Activated CD4-positive, alpha-beta memory T cell treated with anti-CD3 and anti-CD28 coated beads, Interleukin-2, amount 10 ng/mL, durations not matched to agents 7 days and 5 days (primary cell): ENCODE measurements around the gene LCNL1. TPM values are rescaled to one million over a fixed set of nuclear protein-coding genes. Genes with fewer than 3 reads are reported as not detected.
"Not testable (repeated sequence)": the region's sequence is repeated elsewhere in the genome, so short reads cannot be mapped to it uniquely, and the experiment has no call there.

Experiments used
- CTCF ChIA-PET: fragments of 350-600 bp; sonication (Branson Sonifier 250); formaldehyde crosslinking; loops from one replicate; lab custom pipeline; 2021; ENCODE audit warnings: antibody characterized with exemption, inconsistent platforms; lab: Charles Lee
- POLR2A ChIA-PET: fragments of 350-600 bp; sonication (Branson Sonifier 250); formaldehyde crosslinking; loops from one replicate; lab custom pipeline; 2021; ENCODE audit warnings: antibody characterized with exemption; lab: Charles Lee
- DNase-seq: peaks from one replicate; pipeline ENCODE4 v3.0.0-alpha.2; 2020
- H3K27ac Mint-ChIP-seq: one replicate; pipeline ENCODE4 v1.8.0; 2021; ENCODE audit warnings: mild to moderate bottlenecking, mixed read lengths
- H3K27me3 Mint-ChIP-seq: one replicate; pipeline ENCODE4 v1.8.0; 2021; ENCODE audit warnings: mixed read lengths
- H3K36me3 Mint-ChIP-seq: one replicate; pipeline ENCODE4 v1.8.0; 2021; ENCODE audit warnings: low read depth, mixed read lengths
- H3K4me1 Mint-ChIP-seq: one replicate; pipeline ENCODE4 v1.8.0; 2021; ENCODE audit warnings: mixed read lengths
- H3K4me3 Mint-ChIP-seq: one replicate; pipeline ENCODE4 v1.8.0; 2021; ENCODE audit warnings: mild to moderate bottlenecking, mixed read lengths
- H3K9me3 Mint-ChIP-seq: one replicate; pipeline ENCODE4 v1.8.0; 2021; ENCODE audit warnings: mixed read lengths
- total RNA-seq, 2 experiments: library from RNA; stranded (reverse); gene quantifications; one replicate each; pipeline ENCODE4 v1.2.3, GENCODE V29; 2021

Gene LCNL1
- total RNA-seq, 2 experiments from 2014 or later: 0.98 to 1.0 TPM

DNA sequence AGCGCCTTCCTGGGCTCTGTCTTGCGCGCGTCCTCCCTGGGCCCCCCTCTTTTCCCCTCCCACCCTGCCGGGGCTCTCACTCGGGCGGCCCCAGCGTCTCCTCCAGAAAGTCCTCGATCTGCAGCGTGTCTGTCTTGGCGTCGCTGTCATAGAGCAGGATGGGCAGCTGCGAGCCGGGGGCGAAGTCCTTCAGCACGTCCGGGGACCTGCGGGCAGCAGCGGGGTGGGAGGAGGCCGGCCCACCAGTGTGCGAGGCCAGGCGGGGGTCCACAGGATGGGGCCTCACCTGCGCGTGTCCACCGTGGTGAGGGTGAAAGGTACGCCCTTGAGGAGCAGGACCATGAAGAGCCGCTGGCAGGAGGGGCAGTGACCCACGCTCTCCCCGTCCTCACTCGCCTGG, 12.6 kb downstream of the LCNL1 start:
- Mint-ChIP-seq H3K4me1 (peaks cover 64% of the 10 kb centered on the region), H3K27ac (no peak overlapping the region), H3K36me3 (peaks cover 13% of the 10 kb centered on the region), H3K27me3 (peaks cover 6% of the 10 kb centered on the region), H3K9me3 (no peaks in the 10 kb centered on the region), H3K4me3 (no peak overlapping the region)
- DNase-seq: no peak
- ChIA-PET CTCF (interaction anchor here (1.0 to 5.5 kb wide), 4 partner anchors 34 to 202 kb away, joined by 3 to 26 read pairs (median 8); partner anchors contain the start of gene ABCA2), POLR2A (interaction anchor here (1.0 to 2.3 kb wide), 8 partner anchors 10 to 93 kb away, joined by 3 to 9 read pairs (median 6); partner anchors contain the start of gene FUT7)

DNA sequence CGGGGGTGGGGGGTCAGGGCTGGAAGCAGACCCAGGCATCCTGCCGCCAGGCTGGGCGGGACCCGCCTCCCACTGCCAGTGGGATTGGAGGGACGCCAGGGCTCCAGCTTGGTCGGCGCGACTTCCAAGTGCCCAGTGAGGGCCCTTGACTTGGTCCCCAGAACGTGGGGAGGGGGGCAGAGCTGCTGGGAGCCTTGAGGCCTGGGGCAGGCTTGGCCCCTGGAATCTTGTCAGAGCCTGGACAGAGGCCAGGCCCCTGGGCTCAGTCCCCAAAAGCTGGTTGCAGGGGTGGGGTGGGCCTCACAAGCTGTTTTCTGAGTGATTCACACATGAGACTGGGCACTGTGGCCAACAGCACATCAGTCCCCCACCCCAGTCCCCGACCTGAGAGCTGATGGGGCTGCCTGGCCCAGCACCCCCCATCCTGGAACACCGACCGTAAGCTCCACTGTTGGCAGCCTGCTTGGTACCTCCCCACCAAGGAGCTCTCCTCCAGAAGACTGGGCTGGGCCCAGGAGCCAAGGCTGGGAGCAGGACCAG, 13.0 kb downstream of the LCNL1 start:
- ChIA-PET CTCF (interaction anchor here (1.0 to 5.5 kb wide), 5 partner anchors 33 to 203 kb away, joined by 3 to 26 read pairs (median 5); partner anchors contain the start of gene ABCA2), POLR2A (interaction anchor here (0.9 to 2.3 kb wide), 13 partner anchors 11 to 245 kb away, joined by 3 to 9 read pairs (median 5); partner anchors contain the start of genes FUT7, RABL6 and TUBB4B)
- peaks cover 65% of the 10 kb centered on the region for H3K4me1 Mint-ChIP-seq
- H3K9me3 Mint-ChIP-seq: no peaks in the 10 kb centered on the region
- peak overlapping the region; percentile 21 for H3K4me3 Mint-ChIP-seq
- H3K27me3 Mint-ChIP-seq: peaks cover 5% of the 10 kb centered on the region
- H3K27ac Mint-ChIP-seq: peak overlapping the region; percentile 65
- no peak for DNase-seq
- H3K36me3 Mint-ChIP-seq: peaks cover 13% of the 10 kb centered on the region

DNA sequence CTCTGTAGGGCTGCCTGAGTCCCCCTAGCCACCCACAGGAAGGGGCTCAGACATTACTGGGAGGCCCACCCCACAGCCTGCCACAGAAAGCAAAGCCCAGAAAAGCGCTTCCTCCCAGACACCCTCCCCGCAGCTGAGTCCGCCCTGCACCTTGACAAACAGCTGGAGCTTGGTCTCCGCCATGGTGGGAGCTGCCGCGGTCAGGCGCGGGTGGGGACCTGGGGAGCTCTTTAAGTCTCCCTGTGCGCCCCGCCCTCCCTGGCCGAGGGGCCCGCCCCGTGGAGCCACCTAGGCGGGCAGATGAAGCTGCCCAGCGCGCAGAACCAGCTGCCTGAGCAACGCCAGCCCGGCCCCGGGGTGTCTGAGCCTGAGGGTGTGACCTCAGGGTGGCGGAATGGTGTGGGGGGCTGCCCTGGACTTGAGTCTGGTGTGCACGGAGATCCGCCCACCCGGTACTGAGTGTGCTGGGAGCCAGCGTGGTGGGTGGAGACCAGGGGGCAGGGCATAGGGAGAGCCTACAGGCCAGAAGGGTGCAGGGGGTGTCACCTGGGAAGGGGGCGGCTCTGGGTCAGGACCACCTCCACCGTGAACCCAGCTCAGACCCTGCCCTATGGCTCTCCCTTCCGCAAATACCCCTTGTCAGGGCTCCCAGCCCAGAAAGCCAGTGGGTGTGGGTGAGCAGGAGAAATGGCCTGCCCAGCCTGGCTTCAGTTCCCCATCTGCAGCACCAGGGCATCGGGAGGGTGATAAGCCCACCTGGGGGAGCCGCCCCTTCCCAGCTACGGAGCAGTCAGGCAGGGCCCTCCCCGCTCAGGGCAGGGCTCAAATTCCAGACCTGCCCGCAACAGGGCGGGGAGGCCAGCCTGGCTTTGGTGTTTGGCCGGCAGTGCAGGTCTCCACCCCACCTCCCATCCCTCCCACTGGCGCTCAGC, 13.8 kb downstream of the LCNL1 start, which contains the start of gene CLIC3:
Gene CLIC3, minus strand, starts transcription at position 208 of the 932 bp plus-strand sequence. Its CDS starts 25 bp downstream, at position 183.
- Mint-ChIP-seq H3K4me1 (peaks cover 60% of the 10 kb centered on the region), H3K4me3 (peak within 1 kb of the TSS; percentile 21), H3K27ac (peak within 1 kb of the TSS; percentile 65), H3K9me3 (no peaks in the 10 kb centered on the region), H3K27me3 (peaks cover 5% of the 10 kb centered on the region), H3K36me3 (peaks cover 13% of the 10 kb centered on the region)
- CTCF ChIA-PET: interaction anchor here (0.8 to 5.5 kb wide), 6 partner anchors 32 to 204 kb away, joined by 3 to 26 read pairs (median 4); partner anchors contain the start of gene ABCA2
- POLR2A ChIA-PET: interaction anchor here (0.9 to 2.3 kb wide), 14 partner anchors 12 to 244 kb away, joined by 3 to 9 read pairs (median 5); partner anchors contain the start of genes FUT7, RABL6 and TUBB4B
- peak; percentile 62 for DNase-seq

DNA sequence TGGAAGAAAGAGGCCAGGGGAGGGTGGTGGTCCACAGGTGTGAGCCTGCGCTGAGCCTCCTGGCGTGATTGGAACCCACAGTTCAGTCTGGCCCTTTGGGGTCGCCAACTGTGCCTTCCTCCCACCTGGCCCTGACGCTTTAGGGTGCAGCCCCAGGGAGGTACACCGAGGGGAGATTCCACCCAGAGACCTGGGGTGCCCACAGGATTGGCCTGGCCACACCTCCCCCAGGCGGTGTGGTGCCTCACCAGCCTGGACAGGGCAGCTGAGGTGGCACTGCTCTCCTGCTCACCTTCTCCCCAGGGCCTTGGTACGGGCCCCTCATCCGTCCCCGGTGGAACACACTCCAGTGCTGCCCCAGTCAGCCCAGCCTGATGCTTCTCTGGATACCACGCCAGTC, 14.6 kb downstream of the LCNL1 start:
- Mint-ChIP-seq H3K9me3 (no peaks in the 10 kb centered on the region), H3K4me1 (peaks cover 59% of the 10 kb centered on the region), H3K4me3 (peak overlapping the region; percentile 29), H3K36me3 (peaks cover 13% of the 10 kb centered on the region), H3K27me3 (peaks cover 5% of the 10 kb centered on the region), H3K27ac (peak overlapping the region; percentile 86)
- DNase-seq: no peak
- ChIA-PET CTCF (interaction anchor here (1.4 to 5.5 kb wide), 2 partner anchors 38 to 47 kb away, joined by 4 to 26 read pairs; no protein-coding TSS in a partner anchor), POLR2A (interaction anchor here (1.5 to 2.3 kb wide), 3 partner anchors 19 to 190 kb away, joined by 5 to 9 read pairs (median 5); partner anchors contain the start of gene RABL6)

DNA sequence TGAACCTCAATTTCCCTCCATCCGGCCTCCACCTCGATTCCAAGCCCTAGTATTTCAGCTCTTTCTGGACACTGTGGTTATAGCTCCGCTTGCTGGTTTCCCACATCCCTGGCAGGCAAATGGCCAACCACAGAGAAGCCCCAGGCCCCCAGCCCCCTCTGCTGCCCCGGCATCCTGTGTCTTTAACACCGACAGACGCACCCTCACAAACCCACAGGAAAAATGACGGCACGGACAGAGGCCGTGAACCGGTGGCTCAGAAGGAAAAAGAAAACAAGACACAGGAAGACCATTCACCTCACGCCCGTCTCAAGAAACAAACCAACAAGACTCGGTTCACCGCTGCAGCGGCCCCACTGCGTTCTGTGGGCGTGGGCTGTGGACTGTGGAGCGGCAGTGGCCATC, 15.0 kb downstream of the LCNL1 start:
- DNase-seq: peak; percentile 63
- ChIA-PET POLR2A (interaction anchor here (1.5 to 2.3 kb wide), 3 partner anchors 20 to 190 kb away, joined by 5 to 9 read pairs (median 5); partner anchors contain the start of gene RABL6), CTCF (interaction anchor here (5.5 kb wide), 1 partner anchor 37 kb away, joined by 26 read pairs; no protein-coding TSS in a partner anchor)
- peak overlapping the region; percentile 86 for H3K27ac Mint-ChIP-seq
- peak overlapping the region; percentile 29 for H3K4me3 Mint-ChIP-seq
- H3K4me1 Mint-ChIP-seq: peaks cover 59% of the 10 kb centered on the region
- H3K9me3 Mint-ChIP-seq: no peaks in the 10 kb centered on the region
- peaks cover 7% of the 10 kb centered on the region for H3K27me3 Mint-ChIP-seq
- H3K36me3 Mint-ChIP-seq: peaks cover 13% of the 10 kb centered on the region

DNA sequence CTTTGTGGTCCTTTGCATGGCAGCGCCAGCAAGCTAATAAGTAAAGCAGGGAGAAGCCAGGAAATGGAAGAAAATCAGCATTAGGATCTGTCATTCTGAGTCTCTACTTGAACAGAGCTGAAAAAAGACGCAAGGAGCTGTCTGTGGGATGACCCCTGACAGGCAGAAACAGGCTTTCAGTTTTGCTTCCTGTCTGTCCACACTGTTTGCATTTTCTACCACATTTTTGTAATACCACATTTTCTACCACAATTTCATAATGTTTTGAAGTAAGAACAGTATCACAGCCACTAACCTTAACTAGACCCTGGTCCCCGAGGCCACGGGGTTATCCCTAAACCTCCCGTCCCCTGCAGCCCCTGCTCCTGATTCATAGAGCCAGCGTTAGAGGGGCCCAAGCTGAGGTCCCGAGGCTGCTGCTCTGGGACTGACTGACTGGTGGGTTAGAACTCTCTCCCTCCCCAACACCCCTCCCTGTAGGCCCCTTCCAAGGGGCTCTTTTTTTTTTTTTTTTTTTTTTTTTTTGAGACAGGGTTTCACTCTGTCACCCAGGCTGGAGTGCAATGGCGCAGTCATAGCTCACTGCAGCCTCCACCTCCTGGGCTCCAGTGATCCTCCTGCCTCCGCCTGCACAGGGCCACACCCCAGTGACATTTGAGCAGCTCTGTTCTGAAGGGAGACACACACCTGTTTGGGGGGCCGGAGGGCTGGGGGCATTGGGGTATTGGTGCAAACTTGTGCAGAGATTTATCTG, 17.6 kb downstream of the LCNL1 start:
- Mint-ChIP-seq H3K4me3 (peak overlapping the region; percentile 29), H3K9me3 (no peaks in the 10 kb centered on the region), H3K27ac (peak overlapping the region; percentile 72), H3K4me1 (peaks cover 49% of the 10 kb centered on the region), H3K27me3 (peaks cover 7% of the 10 kb centered on the region), H3K36me3 (peaks cover 3% of the 10 kb centered on the region)
- DNase-seq: peak; percentile 43
- ChIA-PET CTCF (interaction anchor here (1.0 to 5.5 kb wide), 8 partner anchors 25 to 158 kb away, joined by 3 to 26 read pairs (median 4); partner anchors contain the start of gene AJM1), POLR2A (interaction anchor here (0.8 to 1.7 kb wide), 13 partner anchors 9 to 129 kb away, joined by 3 to 5 read pairs (median 3); partner anchors contain the start of gene FBXW5)

DNA sequence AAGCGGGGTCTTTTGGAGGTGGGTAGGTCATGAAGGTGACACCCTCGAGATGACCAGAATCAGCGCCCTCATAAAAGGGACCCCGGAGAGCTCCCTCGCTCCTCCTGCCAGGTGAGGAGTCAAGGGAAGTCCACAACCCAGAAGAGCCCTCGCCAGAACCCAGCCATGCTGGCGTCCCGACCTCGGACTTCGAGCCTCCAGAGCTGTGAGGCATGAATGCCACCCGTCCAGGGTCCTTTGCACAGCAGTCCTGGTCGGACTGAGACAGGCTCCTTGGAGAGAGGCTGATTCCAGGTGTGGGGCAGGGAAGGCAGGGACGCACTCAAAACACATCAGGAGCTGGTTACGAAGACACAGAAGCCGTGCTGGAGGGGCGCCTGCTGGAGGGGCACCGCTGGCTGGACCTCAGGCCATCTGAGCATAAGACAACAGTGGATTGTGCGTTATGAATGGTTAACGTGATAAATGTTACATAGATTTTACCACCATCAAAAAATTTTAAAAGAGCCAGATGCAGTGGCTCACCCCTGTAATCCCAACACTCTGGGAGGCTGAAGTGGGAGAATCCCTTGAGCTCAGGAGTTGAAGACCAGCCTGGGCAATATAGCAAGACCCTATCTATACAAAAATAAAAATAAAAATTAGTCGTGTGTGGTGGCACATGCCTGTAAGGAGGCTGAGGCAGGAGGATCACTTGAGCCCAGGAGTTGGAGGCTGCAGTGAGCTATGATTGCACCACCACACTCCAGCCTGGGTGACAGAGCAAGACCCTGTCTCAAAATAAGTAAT, 19.3 kb downstream of the LCNL1 start:
- ChIA-PET CTCF (interaction anchor here (0.7 to 3.0 kb wide), 3 partner anchors 28 to 200 kb away, joined by 3 to 17 read pairs (median 5); no protein-coding TSS in a partner anchor), POLR2A (interaction anchor here (2.1 kb wide), 1 partner anchor 9 kb away, joined by 4 read pairs; the partner anchor contains the start of gene PAXX)
- H3K27me3 Mint-ChIP-seq: peaks cover 7% of the 10 kb centered on the region
- H3K4me1 Mint-ChIP-seq: peaks cover 39% of the 10 kb centered on the region
- no peak for DNase-seq
- H3K36me3 Mint-ChIP-seq: peaks cover 3% of the 10 kb centered on the region
- H3K27ac Mint-ChIP-seq: no peak overlapping the region
- no peak overlapping the region for H3K4me3 Mint-ChIP-seq
- no peaks in the 10 kb centered on the region for H3K9me3 Mint-ChIP-seq

DNA sequence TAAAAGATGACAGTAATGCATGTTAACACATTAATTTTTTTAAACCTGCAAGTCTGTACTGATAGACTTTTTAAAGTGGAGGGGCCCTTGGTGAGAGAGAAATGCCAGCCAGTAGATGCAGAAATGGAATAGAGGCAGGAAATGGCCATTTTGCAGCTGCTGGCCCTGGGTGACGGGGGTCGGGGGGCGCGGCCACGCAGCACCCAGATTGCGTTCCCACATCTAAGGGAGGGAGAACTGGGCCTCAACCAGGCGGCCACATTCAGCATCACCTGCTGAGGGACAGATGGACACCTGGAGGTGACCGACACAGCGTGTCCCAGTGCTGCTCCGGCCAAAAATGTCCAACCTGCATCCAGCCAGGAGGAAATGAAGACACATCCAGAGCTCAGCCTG, 19.9 kb downstream of the LCNL1 start:
- Mint-ChIP-seq H3K27ac (no peak overlapping the region), H3K36me3 (peaks cover 3% of the 10 kb centered on the region), H3K4me1 (peaks cover 33% of the 10 kb centered on the region), H3K9me3 (no peaks in the 10 kb centered on the region), H3K4me3 (no peak overlapping the region), H3K27me3 (peaks cover 5% of the 10 kb centered on the region)
- DNase-seq: no peak
- POLR2A ChIA-PET: interaction anchor here (2.1 kb wide), 1 partner anchor 10 kb away, joined by 4 read pairs; the partner anchor contains the start of gene PAXX
- CTCF ChIA-PET: interaction anchor here (0.9 to 3.0 kb wide), 3 partner anchors 27 to 160 kb away, joined by 3 to 17 read pairs (median 5); partner anchors contain the start of gene AJM1

DNA sequence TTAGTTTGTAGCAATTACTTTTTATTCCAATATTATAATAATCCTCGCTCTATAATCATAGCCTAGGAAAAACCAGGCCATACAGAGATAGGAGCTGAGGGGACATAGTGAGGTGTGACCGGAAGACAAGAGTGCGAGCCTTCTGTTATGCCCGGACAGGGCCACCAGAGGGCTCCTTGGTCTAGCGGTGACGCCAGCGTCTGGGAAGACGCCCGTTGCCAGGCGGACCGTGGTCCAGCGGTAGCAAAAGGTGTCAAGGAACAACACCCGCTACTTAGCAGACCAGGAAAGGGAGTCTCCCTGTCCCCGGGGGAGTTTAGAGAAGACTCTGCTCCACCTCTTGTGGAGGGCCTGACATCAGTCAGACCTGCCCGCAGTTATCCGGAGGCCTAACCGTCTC, 21.5 kb downstream of the LCNL1 start:
- H3K27me3 Mint-ChIP-seq, H3K9me3 Mint-ChIP-seq, H3K36me3 Mint-ChIP-seq, H3K4me3 Mint-ChIP-seq, DNase-seq, POLR2A ChIA-PET, H3K27ac Mint-ChIP-seq: not testable (repeated sequence)
- peaks cover 18% of the 10 kb centered on the region for H3K4me1 Mint-ChIP-seq
- CTCF ChIA-PET: interaction anchor here (0.7 to 3.0 kb wide), 4 partner anchors 25 to 41 kb away, joined by 3 to 17 read pairs (median 4); no protein-coding TSS in a partner anchor

DNA sequence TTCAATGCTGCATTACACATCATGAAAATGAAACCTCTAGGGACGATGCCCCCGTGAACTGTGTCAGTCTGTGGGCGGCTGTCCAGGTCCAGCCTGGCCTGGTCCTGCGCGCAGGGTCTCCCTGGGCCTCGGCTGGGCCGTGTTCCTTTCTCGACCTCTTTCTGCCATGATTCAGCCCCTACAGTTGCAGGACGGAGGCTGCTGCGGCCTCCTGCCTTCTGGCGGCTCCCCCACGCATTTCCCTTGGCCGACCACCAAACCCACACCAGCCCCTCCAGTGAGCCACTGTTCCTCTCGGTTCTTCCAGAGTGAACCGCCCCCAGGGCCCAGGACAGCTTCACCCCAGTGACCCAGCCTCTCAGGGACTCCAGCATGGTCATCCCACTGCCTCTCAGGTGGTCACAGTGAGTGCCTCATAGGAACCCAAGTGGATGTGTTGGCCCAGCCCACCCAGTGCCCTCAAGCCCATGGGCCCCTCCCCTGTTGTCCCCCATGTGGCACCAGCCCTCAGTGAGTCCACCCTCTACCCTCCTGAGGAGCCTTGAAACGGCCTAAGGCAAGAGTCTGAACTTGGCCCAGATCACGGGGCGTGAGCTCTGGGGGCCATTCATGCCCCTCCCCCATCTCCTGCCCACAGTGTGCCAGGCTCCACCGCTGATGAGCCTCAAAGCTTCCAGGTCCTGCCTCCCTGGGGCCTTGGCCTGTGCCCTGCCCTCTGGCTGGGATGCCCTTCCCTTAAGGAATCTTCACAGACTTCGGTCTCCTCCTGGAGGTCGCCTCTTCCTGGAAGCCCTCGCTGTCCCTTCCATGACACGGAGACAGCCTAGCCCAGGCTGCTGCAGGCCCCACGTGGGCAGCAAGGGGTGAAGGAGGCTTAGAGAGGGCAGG, 23.6 kb downstream of the LCNL1 start:
- no peak for DNase-seq
- CTCF ChIA-PET: interaction anchor here (1.4 kb wide), 1 partner anchor 29 kb away, joined by 3 read pairs; no protein-coding TSS in a partner anchor
- Mint-ChIP-seq H3K4me1 (peaks cover 3% of the 10 kb centered on the region), H3K27ac (no peak overlapping the region), H3K27me3 (peaks cover 2% of the 10 kb centered on the region), H3K36me3 (peaks cover 2% of the 10 kb centered on the region), H3K9me3 (no peaks in the 10 kb centered on the region), H3K4me3 (no peak overlapping the region)
- POLR2A ChIA-PET: no interaction called here
